Sigmoid colon (tissue), 4 donors: ENCODE data around the gene HECW1.

Experiments used
- CTCF ChIP-seq, 4 experiments: fragments of 450-650 bp in 3 of 4; fragments of 200-600 bp in 1 of 4; IDR thresholded peaks; one replicate each; pipeline ENCODE4 v1.5.1; 2016 to 2019; ENCODE audit warnings: antibody characterized with exemption in 4 of 4, mild to moderate bottlenecking in 3 of 4, moderate library complexity in 2 of 4
- POLR2A ChIP-seq, 2 donors: fragments of 450-650 bp; IDR thresholded peaks; one replicate each; pipeline ENCODE4 v1.6.1; 2016; ENCODE audit warnings: antibody characterized with exemption in 2 of 2, mild to moderate bottlenecking in 2 of 2, moderate library complexity in 2 of 2
- POLR2AphosphoS5 ChIP-seq, 4 donors: sonication (generic); formaldehyde crosslinking; IDR thresholded peaks; one replicate each; pipeline ENCODE4 v1.6.1; 2017; ENCODE audit warnings: antibody characterized with exemption in 4 of 4

- no peak for TF ChIP-seq CTCF (IDR thresholded peaks at IDR 0.05)
- TF ChIP-seq POLR2AphosphoS5 (IDR thresholded peaks at IDR 0.05): no peak
- no peak for TF ChIP-seq POLR2A (IDR thresholded peaks at IDR 0.05)
These were observed 410.1 kb downstream of the HECW1 start for GRCh38 chr7:43522406-43523156.
